ENCODE measurements around the gene L3MBTL4. TPM values are rescaled to one million over a fixed set of nuclear protein-coding genes. Genes with fewer than 3 reads are reported as not detected.

Gene L3MBTL4
- polyA plus RNA-seq, 1 of the 3 experiments (the other 2 are of a cell fraction), result 0.02 TPM

GRCh38 chr18:6170604-6171003 lies 244.1 kb downstream of the L3MBTL4 start:
- H3K9me2 ChIP-seq, result no peaks in the 10 kb centered on the region
- CTCF ChIA-PET, result interaction anchor here (1.1 kb wide), 1 partner anchor 10 kb away, joined by 3 read pairs; no protein-coding TSS in a partner anchor
- POLR2A ChIA-PET, result no interaction called here
- H3K4me3 ChIP-seq (ENCODE audit: low read depth in 2 of 2, low read length in 1 of 2), result no peak overlapping the region
- H2AFZ ChIP-seq (ENCODE audit: low read depth), result no peak overlapping the region
- no peaks in the 10 kb centered on the region for H3K36me3 ChIP-seq (replicated peaks in 1 of 2; ENCODE audit: control insufficient read depth in 1 of 2, insufficient read depth in 2 of 2, low read length in 1 of 2)
- no peak overlapping the region for H3K27ac ChIP-seq (ENCODE audit: low read depth in 2 of 2, low read length in 1 of 2)
- no peaks in the 10 kb centered on the region for H3K9me3 ChIP-seq
- WGBS (ENCODE audit: low lambda C conversion rate), result 73% methylated on average over 7 of the region's 7 CpGs
- no peak overlapping the region for H3K9ac ChIP-seq
- no peaks in the 10 kb centered on the region for H3K4me1 ChIP-seq (ENCODE audit: control insufficient read depth in 1 of 2, insufficient read depth in 2 of 2, low read depth in 1 of 2, low read length in 1 of 2)
- no peak overlapping the region for H3K4me2 ChIP-seq
- no peak for DNase-seq
- H4K20me1 ChIP-seq (ENCODE audit: insufficient read depth), result no peaks in the 10 kb centered on the region
- no peaks in the 10 kb centered on the region for H3F3A ChIP-seq (replicated peaks; ENCODE audit: insufficient read depth)
- no peaks in the 10 kb centered on the region for H3K27me3 ChIP-seq (ENCODE audit: insufficient read depth)
- TF ChIP-seq USF1 (IDR thresholded peaks at IDR 0.05; ENCODE audit: borderline replicate concordance, low read depth), result no peak
- TF ChIP-seq MEF2A (IDR thresholded peaks at IDR 0.05; ENCODE audit: borderline replicate concordance, low read depth), result no peak
- no peak for TF ChIP-seq FOXM1 (IDR thresholded peaks at IDR 0.05; ENCODE audit: low read depth)
- TF ChIP-seq CTCF (IDR thresholded peaks at IDR 0.05), result no peak
- no peak for TF ChIP-seq RCOR1 (IDR thresholded peaks at IDR 0.05; ENCODE audit: low read length)
- no peak for TF ChIP-seq JUND (IDR thresholded peaks at IDR 0.05)
- TF ChIP-seq EP300 (IDR thresholded peaks at IDR 0.05; ENCODE audit: borderline replicate concordance in 1 of 2, low read depth in 1 of 2, low read length in 1 of 2), result no peak
- TF ChIP-seq PBX3 (IDR thresholded peaks at IDR 0.05), result no peak
- H3K79me2 ChIP-seq (ENCODE audit: insufficient read depth), result no peaks in the 10 kb centered on the region

- Histone ChIP-seq H3K9me3 (no peaks in the 10 kb centered on the region), H3K9ac (no peak overlapping the region), H3K4me2 (no peak overlapping the region), H3K4me1 (ENCODE audit: control insufficient read depth in 1 of 2, insufficient read depth in 2 of 2, low read depth in 1 of 2, low read length in 1 of 2) (no peaks in the 10 kb centered on the region), H3K79me2 (ENCODE audit: insufficient read depth) (no peaks in the 10 kb centered on the region), H3K9me2 (no peaks in the 10 kb centered on the region), H4K20me1 (ENCODE audit: insufficient read depth) (no peaks in the 10 kb centered on the region), H3K27me3 (ENCODE audit: insufficient read depth) (no peaks in the 10 kb centered on the region), H3K4me3 (ENCODE audit: low read depth in 2 of 2, low read length in 1 of 2) (no peak overlapping the region), H2AFZ (ENCODE audit: low read depth) (no peak overlapping the region), H3K27ac (ENCODE audit: low read depth in 2 of 2, low read length in 1 of 2) (no peak overlapping the region), H3K36me3 (replicated peaks in 1 of 2; ENCODE audit: control insufficient read depth in 1 of 2, insufficient read depth in 2 of 2, low read length in 1 of 2) (no peaks in the 10 kb centered on the region), H3F3A (replicated peaks; ENCODE audit: insufficient read depth) (no peaks in the 10 kb centered on the region)
- no peak for DNase-seq
- 51% methylated on average over 4 of the region's 4 CpGs for whole genome bisulfite sequencing (ENCODE audit: low lambda C conversion rate)
- POLR2A ChIA-PET, result no interaction called here
- TF ChIP-seq NFIC (IDR thresholded peaks at IDR 0.05; ENCODE audit: borderline replicate concordance) (no peak), EP300 (IDR thresholded peaks at IDR 0.05; ENCODE audit: borderline replicate concordance in 1 of 2, low read depth in 1 of 2, low read length in 1 of 2) (no peak), USF2 (IDR thresholded peaks at IDR 0.05; ENCODE audit: borderline replicate concordance, low read depth, low read length) (no peak), JUND (IDR thresholded peaks at IDR 0.05) (no peak), RFX5 (IDR thresholded peaks at IDR 0.05; ENCODE audit: low read length) (no peak), FOXM1 (IDR thresholded peaks at IDR 0.05; ENCODE audit: low read depth) (no peak), IRF3 (IDR thresholded peaks at IDR 0.05; ENCODE audit: low read depth, low read length) (no peak)
- CTCF ChIA-PET, result no interaction called here
These were observed 253.2 kb downstream of the L3MBTL4 start for GRCh38 chr18:6161549-6161948.

Data from SK-N-SH (cell line).